Measurements from ENCODE around the gene COPS8.

COPS8 gene

GRCh38 chr2:237113026-237113795, 27.5 kb downstream of the COPS8 start:
- H3K79me2 ChIP-seq (ENCODE audit: insufficient read depth, low read length), result no peaks in the 10 kb centered on the region
- no peak overlapping the region for H3K9ac ChIP-seq (ENCODE audit: low read length)
- no peaks in the 10 kb centered on the region for H3K4me1 ChIP-seq (ENCODE audit: insufficient read depth, low read length, severe bottlenecking)
- H2AFZ ChIP-seq (ENCODE audit: low read length), result no peak overlapping the region
- H3K4me2 ChIP-seq (ENCODE audit: low read length), result no peak overlapping the region
- H3K4me3 ChIP-seq (ENCODE audit: low read depth, low read length, poor library complexity, severe bottlenecking), result no peak overlapping the region
- H3F3A ChIP-seq (ENCODE audit: insufficient read depth, low read length), result no peaks in the 10 kb centered on the region
- no peak overlapping the region for H3K27ac ChIP-seq (ENCODE audit: low read depth, low read length, poor library complexity, severe bottlenecking)
- H3K9me2 ChIP-seq (ENCODE audit: low read depth, low read length), result no peaks in the 10 kb centered on the region
- H3K36me3 ChIP-seq (ENCODE audit: insufficient read depth, low read length), result no peaks in the 10 kb centered on the region
- 0 out of 2 replicates have a peak, but pooled peaks cover 3% of the 10 kb centered on the region for H3K9me3 ChIP-seq (ENCODE audit: low read length)
- no peak for TF ChIP-seq EZH2 (IDR thresholded peaks at IDR 0.05; ENCODE audit: borderline replicate concordance, low read length)
- TF ChIP-seq CTCF (IDR thresholded peaks at IDR 0.05; ENCODE audit: low read length), result no peak
- H3K27me3 ChIP-seq (ENCODE audit: insufficient read depth, low read length), result no peaks in the 10 kb centered on the region
- no peaks in the 10 kb centered on the region for H4K20me1 ChIP-seq (ENCODE audit: insufficient read depth, low read length)

- Histone ChIP-seq H3K4me2 (ENCODE audit: low read length) (no peak overlapping the region), H3K9me3 (ENCODE audit: low read length) (no peaks in the 10 kb centered on the region), H3K4me3 (ENCODE audit: low read depth, low read length, poor library complexity, severe bottlenecking) (no peak overlapping the region), H4K20me1 (ENCODE audit: insufficient read depth, low read length) (no peaks in the 10 kb centered on the region), H3F3A (ENCODE audit: insufficient read depth, low read length) (no peaks in the 10 kb centered on the region), H3K36me3 (ENCODE audit: insufficient read depth, low read length) (no peaks in the 10 kb centered on the region), H3K9ac (ENCODE audit: low read length) (no peak overlapping the region), H3K27me3 (ENCODE audit: insufficient read depth, low read length) (no peaks in the 10 kb centered on the region), H2AFZ (ENCODE audit: low read length) (no peak overlapping the region), H3K27ac (ENCODE audit: low read depth, low read length, poor library complexity, severe bottlenecking) (no peak overlapping the region), H3K79me2 (ENCODE audit: insufficient read depth, low read length) (no peaks in the 10 kb centered on the region), H3K9me2 (ENCODE audit: low read depth, low read length) (no peaks in the 10 kb centered on the region), H3K4me1 (ENCODE audit: insufficient read depth, low read length, severe bottlenecking) (no peaks in the 10 kb centered on the region)
- TF ChIP-seq EZH2 (IDR thresholded peaks at IDR 0.05; ENCODE audit: borderline replicate concordance, low read length) (no peak), CTCF (IDR thresholded peaks at IDR 0.05; ENCODE audit: low read length) (no peak)
Observed at GRCh38 chr2:237115870-237116269, 30.2 kb downstream of the COPS8 start.

- Histone ChIP-seq H3K9me2 (ENCODE audit: low read depth, low read length) (no peaks in the 10 kb centered on the region), H3K9ac (ENCODE audit: low read length) (no peak overlapping the region), H3K4me2 (ENCODE audit: low read length) (no peak overlapping the region), H3K4me3 (ENCODE audit: low read depth, low read length, poor library complexity, severe bottlenecking) (no peak overlapping the region), H3K4me1 (ENCODE audit: insufficient read depth, low read length, severe bottlenecking) (no peaks in the 10 kb centered on the region), H3K79me2 (ENCODE audit: insufficient read depth, low read length) (no peaks in the 10 kb centered on the region), H3K9me3 (ENCODE audit: low read length) (no peaks in the 10 kb centered on the region), H3K27ac (ENCODE audit: low read depth, low read length, poor library complexity, severe bottlenecking) (no peak overlapping the region), H3K27me3 (ENCODE audit: insufficient read depth, low read length) (no peaks in the 10 kb centered on the region), H2AFZ (ENCODE audit: low read length) (no peak overlapping the region), H3F3A (ENCODE audit: insufficient read depth, low read length) (no peaks in the 10 kb centered on the region), H4K20me1 (ENCODE audit: insufficient read depth, low read length) (no peaks in the 10 kb centered on the region), H3K36me3 (ENCODE audit: insufficient read depth, low read length) (no peaks in the 10 kb centered on the region)
- TF ChIP-seq CTCF (IDR thresholded peaks at IDR 0.05; ENCODE audit: low read length) (no peak), EZH2 (IDR thresholded peaks at IDR 0.05; ENCODE audit: borderline replicate concordance, low read length) (no peak)
Observed at GRCh38 chr2:237116431-237116830, 30.7 kb downstream of the COPS8 start.
